CD14-positive monocyte (primary cell): ENCODE measurements around the gene PFDN1. TPM values are rescaled to one million over a fixed set of nuclear protein-coding genes. Genes with fewer than 3 reads are reported as not detected.
A peak's percentile ranks its signal among the peaks of the same experiment; 100 is the strongest.

ENCODE experiments used
- DNase-seq, 3 donors: peaks; one replicate each; pipeline ENCODE4 v3.0.0-alpha.2; 2011 to 2022
- H2AFZ ChIP-seq: 2 replicates; pipeline ENCODE4 v1.6.0; 2012; ENCODE audit warnings: mild to moderate bottlenecking, low read depth, low read length, inconsistent platforms; ENCODE audit not compliant: insufficient read depth, poor library complexity, severe bottlenecking
- H3K27ac ChIP-seq, 2 donors: 1 replicate in 1 of 2; 2 replicates in 1 of 2; pipeline ENCODE4 v1.5.1; 2012 to 2013; ENCODE audit warnings: low read length in 2 of 2, control low read depth in 1 of 2, inconsistent platforms in 1 of 2, low read depth in 1 of 2, mild to moderate bottlenecking in 1 of 2
- H3K27me3 ChIP-seq, 2 donors: one replicate each; pipeline versions ENCODE4 v1.6.0 to v1.6.1; 2011 to 2013; ENCODE audit warnings: low read length in 2 of 2; ENCODE audit not compliant: control insufficient read depth in 2 of 2, insufficient read depth in 2 of 2
- H3K36me3 ChIP-seq, 2 donors: replicated peaks in 1 of 2; 1 replicate in 1 of 2; 2 replicates in 1 of 2; pipeline versions ENCODE4 v1.5.1 to v1.6.1; 2012 to 2013; ENCODE audit warnings: low read length in 2 of 2, control low read depth in 1 of 2, inconsistent platforms in 1 of 2, mild to moderate bottlenecking in 1 of 2; ENCODE audit not compliant: insufficient read depth in 2 of 2, control insufficient read depth in 1 of 2
- H3K4me1 ChIP-seq, 2 donors: 1 replicate in 1 of 2; 2 replicates in 1 of 2; pipeline versions ENCODE4 v1.5.1 to v1.6.1; 2012 to 2013; ENCODE audit warnings: low read length in 2 of 2, control low read depth in 1 of 2, inconsistent platforms in 1 of 2, mild to moderate bottlenecking in 1 of 2, moderate library complexity in 1 of 2; ENCODE audit not compliant: insufficient read depth in 2 of 2, control insufficient read depth in 1 of 2
- H3K4me2 ChIP-seq: replicated peaks from 2 replicates; pipeline ENCODE3; 2012; ENCODE audit warnings: low read length, moderate library complexity, mild to moderate bottlenecking; ENCODE audit not compliant: poor library complexity, severe bottlenecking; ENCODE audit errors: extremely low read depth
- H3K4me3 ChIP-seq, 3 experiments: fragments of 200-600 bp in 1 of 3; sonication (generic) in 1 of 3; replicated peaks in 1 of 3; 1 replicate in 2 of 3; 2 replicates in 1 of 3; pipeline ENCODE4 v1.5.1; 2011 to 2013; ENCODE audit warnings: low read length in 3 of 3, mild to moderate bottlenecking in 3 of 3, control low read depth in 2 of 3, low read depth in 2 of 3, inconsistent platforms in 1 of 3, moderate library complexity in 1 of 3
- H3K79me2 ChIP-seq: 2 replicates; pipeline ENCODE4 v1.6.0; 2012; ENCODE audit warnings: mild to moderate bottlenecking, control low read depth, inconsistent platforms, low read length, moderate library complexity; ENCODE audit not compliant: insufficient read depth
- H3K9ac ChIP-seq: 2 replicates; pipeline ENCODE4 v1.6.0; 2017; ENCODE audit warnings: low read length, mild to moderate bottlenecking; ENCODE audit not compliant: insufficient read depth, poor library complexity, severe bottlenecking
- H3K9me3 ChIP-seq, 2 donors: replicated peaks in 1 of 2; 1 replicate in 1 of 2; 2 replicates in 1 of 2; pipeline versions ENCODE4 v1.5.1 to v1.6.1; 2012 to 2013; ENCODE audit warnings: low read length in 2 of 2, control low read depth in 1 of 2; ENCODE audit not compliant: control insufficient read depth in 1 of 2, insufficient read depth in 1 of 2
- H4K20me1 ChIP-seq: 2 replicates; pipeline ENCODE4 v1.6.0; 2012; ENCODE audit warnings: mild to moderate bottlenecking, low read length, control low read depth, moderate library complexity; ENCODE audit not compliant: insufficient read depth
- H3K27ac Mint-ChIP-seq, 7 donors: one replicate each; pipeline ENCODE4 v1.8.0; 2020; ENCODE audit warnings: mild to moderate bottlenecking in 7 of 7, mixed read lengths in 7 of 7, moderate library complexity in 6 of 7, inconsistent platforms in 2 of 7
- H3K27me3 Mint-ChIP-seq, 3 donors: one replicate each; pipeline ENCODE4 v1.8.0; 2021 to 2022; ENCODE audit warnings: low read depth in 3 of 3, mild to moderate bottlenecking in 3 of 3, mixed read lengths in 3 of 3, moderate library complexity in 3 of 3, inconsistent platforms in 1 of 3
- H3K36me3 Mint-ChIP-seq, 2 donors: one replicate each; pipeline ENCODE4 v1.8.0; 2020; ENCODE audit warnings: mixed read lengths in 2 of 2, inconsistent platforms in 1 of 2, mild to moderate bottlenecking in 1 of 2
- H3K4me1 Mint-ChIP-seq: one replicate; pipeline ENCODE4 v1.8.0; 2020; ENCODE audit warnings: mild to moderate bottlenecking, mixed read lengths
- H3K4me3 Mint-ChIP-seq, 2 donors: one replicate each; pipeline ENCODE4 v1.8.0; 2020; ENCODE audit warnings: mild to moderate bottlenecking in 2 of 2, mixed read lengths in 2 of 2, moderate library complexity in 1 of 2
- H3K9me3 Mint-ChIP-seq, 7 donors: one replicate each; pipeline ENCODE4 v1.8.0; 2020 to 2022; ENCODE audit warnings: mixed read lengths in 7 of 7, mild to moderate bottlenecking in 6 of 7, moderate library complexity in 6 of 7, inconsistent platforms in 2 of 7
- WGBS: methylation state at CpG from one replicate; pipeline ENCODE4 v1.1.5; 2013; ENCODE audit warnings: missing lambda C conversion rate; ENCODE audit not compliant: insufficient coverage; 5-methylcytosine and 5-hydroxymethylcytosine counted together
- intact Hi-C, 2 donors: fragments of 100-400 bp; cut with micrococcal nuclease; formaldehyde crosslinking; loops; one replicate each; pipeline versions ENCODE4 v1.15.0 to v1.15.1; 2023
- polyA plus RNA-seq, 3 donors: library from polyadenylated mRNA; depleted of rRNA in 1 of 3; unstranded in 2 of 3; stranded (reverse) in 1 of 3; fragments of 300-500 nt in 2 of 3; fragments of >200 nt in 1 of 3; fragmentation: Illumina TruSeq in 2 of 3; gene quantifications; 1 replicate in 2 of 3; 2 replicates in 1 of 3; pipeline ENCODE4 v1.2.3, GENCODE V29; 2012 to 2021
- TF ChIP-seq, protein P1 (sequence below): fragments of 200-600 bp; IDR thresholded peaks from one replicate; pipeline ENCODE4 v1.8.0; 2022; ENCODE audit warnings: antibody characterized with exemption, mild to moderate bottlenecking

Gene PFDN1
- polyA plus RNA-seq, 3 donors: 44.7 to 105 (median 82.2) TPM

DNA sequence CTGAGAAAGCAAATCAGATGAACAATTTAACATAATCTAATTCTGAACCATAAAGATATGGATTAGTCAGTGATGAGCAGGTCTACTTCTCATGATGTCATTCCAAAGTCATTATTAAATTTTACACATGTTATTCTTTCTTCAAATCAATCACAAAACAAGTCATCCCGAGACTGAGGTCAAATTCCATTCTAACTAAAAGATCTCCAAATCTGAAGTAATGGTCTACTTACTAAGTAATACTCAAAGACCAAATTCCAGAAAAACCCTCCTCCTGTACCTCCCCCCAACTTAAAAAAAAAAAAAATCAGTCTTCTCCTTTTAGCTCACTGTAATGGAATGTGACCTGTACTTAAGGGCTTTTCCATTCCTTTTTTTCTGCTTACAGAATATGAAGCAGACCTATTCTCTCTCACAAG, 4.7 kb downstream of the PFDN1 start:
- no peak for DNase-seq
- H3K36me3 ChIP-seq: peaks cover 7 to 34% of the 10 kb centered on the region in 2 donors
- H3K27ac Mint-ChIP-seq: peak overlapping the region in 1 of 7 donors; percentile 12
- H3K9ac ChIP-seq: no peak overlapping the region
- H3K27me3 ChIP-seq: no peaks in the 10 kb centered on the region
- intact Hi-C loops: no loop called here
- WGBS: 100% methylated on average over 1 of the region's 1 CpG
- H3K9me3 Mint-ChIP-seq: no peaks in the 10 kb centered on the region
- no peak overlapping the region for H2AFZ ChIP-seq
- no peaks in the 10 kb centered on the region for H3K27me3 Mint-ChIP-seq
- H3K9me3 ChIP-seq: no peaks in the 10 kb centered on the region
- no peak overlapping the region for H3K4me2 ChIP-seq
- no peaks in the 10 kb centered on the region for H4K20me1 ChIP-seq
- H3K4me3 Mint-ChIP-seq: no peak overlapping the region
- H3K27ac ChIP-seq: no peak overlapping the region
- peaks cover 18 to 40% of the 10 kb centered on the region in 2 donors for H3K4me1 ChIP-seq
- peaks cover 48% of the 10 kb centered on the region for H3K4me1 Mint-ChIP-seq
- TF ChIP-seq, protein P1, sequence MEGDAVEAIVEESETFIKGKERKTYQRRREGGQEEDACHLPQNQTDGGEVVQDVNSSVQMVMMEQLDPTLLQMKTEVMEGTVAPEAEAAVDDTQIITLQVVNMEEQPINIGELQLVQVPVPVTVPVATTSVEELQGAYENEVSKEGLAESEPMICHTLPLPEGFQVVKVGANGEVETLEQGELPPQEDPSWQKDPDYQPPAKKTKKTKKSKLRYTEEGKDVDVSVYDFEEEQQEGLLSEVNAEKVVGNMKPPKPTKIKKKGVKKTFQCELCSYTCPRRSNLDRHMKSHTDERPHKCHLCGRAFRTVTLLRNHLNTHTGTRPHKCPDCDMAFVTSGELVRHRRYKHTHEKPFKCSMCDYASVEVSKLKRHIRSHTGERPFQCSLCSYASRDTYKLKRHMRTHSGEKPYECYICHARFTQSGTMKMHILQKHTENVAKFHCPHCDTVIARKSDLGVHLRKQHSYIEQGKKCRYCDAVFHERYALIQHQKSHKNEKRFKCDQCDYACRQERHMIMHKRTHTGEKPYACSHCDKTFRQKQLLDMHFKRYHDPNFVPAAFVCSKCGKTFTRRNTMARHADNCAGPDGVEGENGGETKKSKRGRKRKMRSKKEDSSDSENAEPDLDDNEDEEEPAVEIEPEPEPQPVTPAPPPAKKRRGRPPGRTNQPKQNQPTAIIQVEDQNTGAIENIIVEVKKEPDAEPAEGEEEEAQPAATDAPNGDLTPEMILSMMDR: no peak
- no peak overlapping the region for H3K4me3 ChIP-seq
- H3K36me3 Mint-ChIP-seq: peaks cover 30% of the 10 kb centered on the region in 2 donors
- H3K79me2 ChIP-seq: peaks cover 96% of the 10 kb centered on the region

DNA sequence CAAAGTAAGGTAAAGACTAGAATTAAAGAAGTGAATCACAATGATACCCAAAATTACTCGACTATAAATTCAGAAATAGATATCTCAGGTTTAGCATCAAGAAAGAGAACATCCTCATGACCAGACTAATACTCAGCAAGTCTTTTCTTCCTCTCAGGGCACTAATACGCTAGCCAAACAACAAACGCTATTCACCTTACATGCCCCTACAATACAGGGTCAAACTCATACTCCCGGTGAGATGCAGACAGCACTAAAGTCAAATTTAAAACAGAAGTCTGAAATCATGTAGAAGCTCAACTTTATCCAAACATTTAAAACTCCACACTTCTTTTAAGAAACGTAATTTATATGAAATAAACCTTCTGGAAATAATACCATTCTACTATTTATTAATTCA, 5.6 kb downstream of the PFDN1 start:
- no peak overlapping the region for H3K27ac ChIP-seq
- no peak overlapping the region for H3K4me2 ChIP-seq
- H3K9ac ChIP-seq: no peak overlapping the region
- H3K9me3 Mint-ChIP-seq: no peaks in the 10 kb centered on the region
- H3K36me3 ChIP-seq: peaks cover 7 to 37% of the 10 kb centered on the region in 2 donors
- no peaks in the 10 kb centered on the region for H3K27me3 ChIP-seq
- peaks cover 48% of the 10 kb centered on the region for H3K4me1 Mint-ChIP-seq
- intact Hi-C loops: no loop called here
- H3K36me3 Mint-ChIP-seq: peaks cover 30% of the 10 kb centered on the region in 2 donors
- no peaks in the 10 kb centered on the region for H3K9me3 ChIP-seq
- H3K79me2 ChIP-seq: peaks cover 99% of the 10 kb centered on the region
- no peak for DNase-seq
- H3K4me1 ChIP-seq: peaks cover 16 to 37% of the 10 kb centered on the region in 2 donors
- H3K4me3 ChIP-seq: no peak overlapping the region
- no peak overlapping the region for H3K4me3 Mint-ChIP-seq
- WGBS: 89% methylated on average over 2 of the region's 5 CpGs
- no peaks in the 10 kb centered on the region for H4K20me1 ChIP-seq
- H2AFZ ChIP-seq: no peak overlapping the region
- TF ChIP-seq, protein P1: no peak
- H3K27ac Mint-ChIP-seq: no peak overlapping the region
- no peaks in the 10 kb centered on the region for H3K27me3 Mint-ChIP-seq
